ENCODE data around the gene TACC2. TPM values are rescaled to one million over a fixed set of nuclear protein-coding genes. Genes with fewer than 3 reads are reported as not detected.

The TACC2 gene
- total RNA-seq, 4 donors from 2014 or later, result 206 to 606 (median 261) TPM

GRCh38 chr10:122281751-122282150 lies 292.8 kb downstream of the TACC2 start:
- TF ChIP-seq EP300 (IDR thresholded peaks at IDR 0.05), result no peak
- no peak for TF ChIP-seq POLR2A (IDR thresholded peaks at IDR 0.05)
- TF ChIP-seq POLR2AphosphoS5 (IDR thresholded peaks at IDR 0.05), result no peak
- TF ChIP-seq CTCF (IDR thresholded peaks at IDR 0.05), result no peak
- Histone ChIP-seq H3K9me3 (no peaks in the 10 kb centered on the region), H3K36me3 (no peaks in the 10 kb centered on the region), H3K4me1 (peaks cover 2% of the 10 kb centered on the region), H3K4me3 (no peak overlapping the region), H3K27me3 (no peaks in the 10 kb centered on the region), H3K27ac (no peak overlapping the region)
- WGBS, result 86% methylated on average over 5 of the region's 8 CpGs
- no peak for DNase-seq (ENCODE audit: low spot score in 2 of 2)

- TF ChIP-seq EP300 (IDR thresholded peaks at IDR 0.05), result no peak
- no peak for TF ChIP-seq POLR2AphosphoS5 (IDR thresholded peaks at IDR 0.05)
- TF ChIP-seq POLR2A (IDR thresholded peaks at IDR 0.05), result no peak
- TF ChIP-seq CTCF (IDR thresholded peaks at IDR 0.05), result no peak
- no peak overlapping the region for H3K4me3 ChIP-seq
- H3K27ac ChIP-seq, result no peak overlapping the region
- no peak for DNase-seq (ENCODE audit: low spot score in 2 of 2)
- 85% methylated on average over 6 of the region's 9 CpGs for WGBS
- H3K4me1 ChIP-seq, result peaks cover 7% of the 10 kb centered on the region
- no peaks in the 10 kb centered on the region for H3K27me3 ChIP-seq
- H3K36me3 ChIP-seq, result no peaks in the 10 kb centered on the region
- no peaks in the 10 kb centered on the region for H3K9me3 ChIP-seq
These were observed 293.3 kb downstream of the TACC2 start for GRCh38 chr10:122282253-122282671.

- Histone ChIP-seq H3K27me3 (no peaks in the 10 kb centered on the region), H3K36me3 (no peaks in the 10 kb centered on the region), H3K9me3 (no peaks in the 10 kb centered on the region), H3K4me3 (no peak overlapping the region), H3K27ac (no peak overlapping the region), H3K4me1 (peaks cover 10% of the 10 kb centered on the region)
- no peak for TF ChIP-seq EP300 (IDR thresholded peaks at IDR 0.05)
- no peak for TF ChIP-seq POLR2A (IDR thresholded peaks at IDR 0.05)
- no peak for TF ChIP-seq CTCF (IDR thresholded peaks at IDR 0.05)
- WGBS, result 74% methylated on average over 7 of the region's 7 CpGs
- DNase-seq (ENCODE audit: low spot score in 2 of 2), result no peak
These were observed 293.9 kb downstream of the TACC2 start for GRCh38 chr10:122282909-122283308.

- WGBS, result 84% methylated on average over 15 of the region's 17 CpGs
- H3K9me3 ChIP-seq, result no peaks in the 10 kb centered on the region
- H3K36me3 ChIP-seq, result no peaks in the 10 kb centered on the region
- TF ChIP-seq EP300 (IDR thresholded peaks at IDR 0.05) (no peak), POLR2AphosphoS5 (IDR thresholded peaks at IDR 0.05) (no peak), POLR2A (IDR thresholded peaks at IDR 0.05) (no peak), CTCF (IDR thresholded peaks at IDR 0.05) (no peak)
- H3K27ac ChIP-seq, result no peak overlapping the region
- DNase-seq (ENCODE audit: low spot score in 2 of 2), result no peak
- H3K27me3 ChIP-seq, result no peaks in the 10 kb centered on the region
- no peak overlapping the region for H3K4me3 ChIP-seq
- peaks cover 10% of the 10 kb centered on the region for H3K4me1 ChIP-seq
These were observed 296.8 kb downstream of the TACC2 start for GRCh38 chr10:122285506-122286444.

- Histone ChIP-seq H3K36me3 (no peaks in the 10 kb centered on the region), H3K9me3 (no peaks in the 10 kb centered on the region), H3K4me1 (peaks cover 10% of the 10 kb centered on the region), H3K4me3 (no peak overlapping the region), H3K27ac (no peak overlapping the region), H3K27me3 (no peaks in the 10 kb centered on the region)
- TF ChIP-seq POLR2AphosphoS5 (IDR thresholded peaks at IDR 0.05) (no peak), CTCF (IDR thresholded peaks at IDR 0.05) (no peak), EP300 (IDR thresholded peaks at IDR 0.05) (no peak), POLR2A (IDR thresholded peaks at IDR 0.05) (no peak)
- no peak for DNase-seq (ENCODE audit: low spot score in 2 of 2)
- WGBS, result 25% methylated on average over 7 of the region's 7 CpGs
These were observed 297.9 kb downstream of the TACC2 start for GRCh38 chr10:122286867-122287266.

Data from suprapubic skin (tissue), 4 donors.